ENCODE measurements around the gene NLGN1. TPM values are rescaled to one million over a fixed set of nuclear protein-coding genes. Genes with fewer than 3 reads are reported as not detected.
"Not testable (repeated sequence)": the region's sequence is repeated elsewhere in the genome, so short reads cannot be mapped to it uniquely, and the experiment has no call there.

The NLGN1 gene
- polyA plus RNA-seq, 1 donor from 2014 or later = 2.7 TPM

- H4K20me1 ChIP-seq (ENCODE audit: insufficient read depth) = no peaks in the 10 kb centered on the region
- H3K9me2 ChIP-seq (ENCODE audit: insufficient read depth, low read length) = no peaks in the 10 kb centered on the region
- no peak overlapping the region for H3K27ac ChIP-seq (ENCODE audit: low read length)
- no peak overlapping the region for H3K4me3 ChIP-seq (ENCODE audit: low read length)
- no peak overlapping the region for H2AFZ ChIP-seq (ENCODE audit: low read depth, low read length)
- H3K27me3 ChIP-seq (ENCODE audit: insufficient read depth, low read depth, low read length) = no peaks in the 10 kb centered on the region
- H3K36me3 ChIP-seq (ENCODE audit: insufficient read depth, low read length) = no peaks in the 10 kb centered on the region
- H3K4me2 ChIP-seq (ENCODE audit: low read length) = no peak overlapping the region
- no peaks in the 10 kb centered on the region for H3K79me2 ChIP-seq (replicated peaks; ENCODE audit: insufficient read depth, low read length)
- no peaks in the 10 kb centered on the region for H3K9me3 ChIP-seq (ENCODE audit: low read length)
- no peak overlapping the region for H3K9ac ChIP-seq (ENCODE audit: low read length)
- TF ChIP-seq EZH2 (IDR thresholded peaks at IDR 0.05; ENCODE audit: borderline replicate concordance, insufficient read depth, low read length, poor library complexity, severe bottlenecking) (no peak), EP300 (conservative IDR thresholded peaks at IDR 0.05; ENCODE audit: poor library complexity, severe bottlenecking) (no peak), RAD21 (conservative IDR thresholded peaks at IDR 0.05) (no peak), TAF1 (IDR thresholded peaks at IDR 0.05; ENCODE audit: low read depth) (no peak), MXI1 (conservative IDR thresholded peaks at IDR 0.05; ENCODE audit: poor library complexity, severe bottlenecking) (no peak), REST (IDR thresholded peaks at IDR 0.05; ENCODE audit: borderline replicate concordance) (no peak), CTCF (IDR thresholded peaks at IDR 0.05; ENCODE audit: poor library complexity, severe bottlenecking) (no peak), SMC3 (conservative IDR thresholded peaks at IDR 0.05; ENCODE audit: poor library complexity) (no peak), POLR2AphosphoS5 (IDR thresholded peaks at IDR 0.05) (no peak)
- no peaks in the 10 kb centered on the region for H3F3A ChIP-seq (ENCODE audit: insufficient read depth, low read length, poor library complexity, severe bottlenecking)
Observed at GRCh38 chr3:173538410-173538809, 140.9 kb downstream of the NLGN1 start.

GRCh38 chr3:173545590-173545989 lies 148.0 kb downstream of the NLGN1 start:
- not testable (repeated sequence) for H3K9me3 ChIP-seq (ENCODE audit: low read length); H3K4me2 ChIP-seq (ENCODE audit: low read length); H3K79me2 ChIP-seq (replicated peaks; ENCODE audit: insufficient read depth, low read length); H3K4me3 ChIP-seq (ENCODE audit: low read length); H4K20me1 ChIP-seq (ENCODE audit: insufficient read depth); H3K9me2 ChIP-seq (ENCODE audit: insufficient read depth, low read length); H3K9ac ChIP-seq (ENCODE audit: low read length); H3K36me3 ChIP-seq (ENCODE audit: insufficient read depth, low read length); H3K27ac ChIP-seq (ENCODE audit: low read length); H3K27me3 ChIP-seq (ENCODE audit: insufficient read depth, low read depth, low read length); H2AFZ ChIP-seq (ENCODE audit: low read depth, low read length); H3F3A ChIP-seq (ENCODE audit: insufficient read depth, low read length, poor library complexity, severe bottlenecking)

- Histone ChIP-seq H3F3A (ENCODE audit: insufficient read depth, low read length, poor library complexity, severe bottlenecking) (no peaks in the 10 kb centered on the region), H3K4me2 (ENCODE audit: low read length) (no peak overlapping the region), H2AFZ (ENCODE audit: low read depth, low read length) (no peak overlapping the region), H3K9ac (ENCODE audit: low read length) (no peak overlapping the region), H3K79me2 (replicated peaks; ENCODE audit: insufficient read depth, low read length) (no peaks in the 10 kb centered on the region), H3K27ac (ENCODE audit: low read length) (no peak overlapping the region), H3K4me3 (ENCODE audit: low read length) (no peak overlapping the region), H3K9me2 (ENCODE audit: insufficient read depth, low read length) (no peaks in the 10 kb centered on the region), H3K27me3 (ENCODE audit: insufficient read depth, low read depth, low read length) (no peaks in the 10 kb centered on the region), H3K36me3 (ENCODE audit: insufficient read depth, low read length) (no peaks in the 10 kb centered on the region), H3K9me3 (ENCODE audit: low read length) (no peaks in the 10 kb centered on the region), H4K20me1 (ENCODE audit: insufficient read depth) (no peaks in the 10 kb centered on the region)
- TF ChIP-seq POLR2AphosphoS5 (IDR thresholded peaks at IDR 0.05) = no peak
Observed at GRCh38 chr3:173547070-173547469, 149.5 kb downstream of the NLGN1 start.

Data from neural cell (in vitro differentiated cells).